Stimulated activated CD8-positive, alpha-beta memory T cell treated with anti-CD3 and anti-CD28 coated beads, Interleukin-15, amount 100 ng/mL, for 24 hours (primary cell): Measurements from ENCODE around the gene HMGXB4.

Source experiments
- DNase-seq: peaks from one replicate; pipeline ENCODE4 v3.0.0-alpha.2; 2020; ENCODE audit warnings: low read depth

Gene HMGXB4

DNA sequence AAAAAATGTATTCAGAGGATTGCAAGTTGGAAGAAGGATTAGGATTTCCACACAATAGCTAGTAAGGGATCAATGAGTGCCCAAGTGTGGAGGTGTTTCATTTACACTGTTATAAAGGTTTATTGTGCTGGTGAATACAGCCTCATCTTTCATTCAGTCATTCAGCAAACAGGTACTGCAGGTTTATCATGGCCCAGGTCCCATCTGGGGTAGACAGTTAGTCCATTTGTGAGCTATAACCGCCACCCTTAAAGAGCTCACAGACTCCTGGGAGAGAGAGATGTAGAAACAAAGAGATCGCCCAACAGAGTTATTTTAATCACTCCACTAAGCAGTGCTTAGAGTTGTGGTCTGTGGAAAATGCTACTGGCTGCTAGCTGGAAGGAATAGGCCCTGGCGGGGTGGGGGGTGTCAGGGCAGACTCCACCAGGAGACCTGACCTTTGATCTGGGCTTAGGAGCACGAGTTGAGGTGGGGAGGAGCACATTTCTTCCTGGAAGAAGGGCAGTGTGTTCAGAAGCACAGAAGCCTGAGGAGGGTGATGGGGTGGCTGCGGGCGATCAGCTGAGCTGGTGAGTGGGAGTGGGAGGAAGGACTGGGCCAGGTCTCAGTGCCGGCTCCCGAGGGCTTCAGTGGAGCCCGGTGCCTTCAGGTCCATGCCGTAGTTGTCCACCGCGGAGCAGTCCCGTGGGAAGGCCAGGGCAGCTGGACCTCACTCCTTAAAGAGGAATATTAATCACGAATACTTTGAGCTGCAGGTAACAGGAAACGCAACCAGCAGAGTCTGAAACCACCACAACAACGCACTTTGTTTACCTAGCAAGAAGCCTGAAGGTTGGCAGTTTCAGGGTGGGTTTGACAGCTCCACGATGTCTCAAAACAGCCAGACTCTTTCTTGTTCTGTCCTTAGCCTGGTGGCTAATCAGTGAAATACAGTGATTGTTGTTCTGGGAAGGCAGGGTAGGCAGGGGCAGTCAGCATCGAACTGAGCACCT lies 53.6 kb downstream of the HMGXB4 start:
- no peak for DNase-seq

- DNase-seq: no peak
These were observed 54.3 kb downstream of the HMGXB4 start for GRCh38 chr22:35311551-35311999.

GRCh38 chr22:35312198-35313059 lies 55.1 kb downstream of the HMGXB4 start:
- no peak for DNase-seq

DNA sequence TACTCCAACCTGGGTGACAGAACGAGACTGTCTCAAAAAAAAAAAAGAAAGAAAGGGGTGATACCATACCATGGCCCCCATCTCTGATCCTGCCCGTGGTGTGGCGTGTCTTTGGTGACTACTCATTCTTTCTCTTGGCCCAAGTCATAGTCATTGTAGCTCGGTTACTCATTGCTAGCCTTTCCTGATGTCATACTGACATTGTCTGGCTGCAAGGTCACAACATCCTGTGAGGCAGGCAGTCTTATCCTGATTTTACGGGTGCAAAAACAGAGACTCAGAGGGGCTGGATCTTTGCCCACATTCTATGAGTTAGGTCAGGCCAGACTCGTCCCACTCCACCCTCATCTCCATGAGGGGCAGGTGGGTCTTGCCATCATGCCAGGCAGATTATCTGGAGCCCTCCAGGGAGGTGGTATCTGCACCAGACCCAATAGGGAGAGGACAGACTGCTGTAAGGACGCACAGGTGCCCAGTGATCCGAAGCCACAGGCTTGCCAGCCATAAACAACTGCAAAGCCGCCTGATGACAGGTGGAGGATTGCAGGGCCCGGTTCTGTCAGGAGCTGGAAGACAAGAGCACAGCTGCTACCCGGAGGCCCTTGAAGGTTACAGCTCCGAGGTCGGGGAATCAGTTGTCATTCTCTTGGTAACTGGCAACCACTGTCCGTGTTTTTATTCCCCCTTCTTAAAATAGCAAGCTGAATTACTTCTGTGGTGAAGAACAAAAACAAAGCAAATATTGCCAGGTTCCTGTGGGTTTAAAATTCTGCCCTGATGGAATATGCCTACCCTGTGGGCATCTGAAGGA lies 56.2 kb downstream of the HMGXB4 start:
- no peak for DNase-seq

DNA sequence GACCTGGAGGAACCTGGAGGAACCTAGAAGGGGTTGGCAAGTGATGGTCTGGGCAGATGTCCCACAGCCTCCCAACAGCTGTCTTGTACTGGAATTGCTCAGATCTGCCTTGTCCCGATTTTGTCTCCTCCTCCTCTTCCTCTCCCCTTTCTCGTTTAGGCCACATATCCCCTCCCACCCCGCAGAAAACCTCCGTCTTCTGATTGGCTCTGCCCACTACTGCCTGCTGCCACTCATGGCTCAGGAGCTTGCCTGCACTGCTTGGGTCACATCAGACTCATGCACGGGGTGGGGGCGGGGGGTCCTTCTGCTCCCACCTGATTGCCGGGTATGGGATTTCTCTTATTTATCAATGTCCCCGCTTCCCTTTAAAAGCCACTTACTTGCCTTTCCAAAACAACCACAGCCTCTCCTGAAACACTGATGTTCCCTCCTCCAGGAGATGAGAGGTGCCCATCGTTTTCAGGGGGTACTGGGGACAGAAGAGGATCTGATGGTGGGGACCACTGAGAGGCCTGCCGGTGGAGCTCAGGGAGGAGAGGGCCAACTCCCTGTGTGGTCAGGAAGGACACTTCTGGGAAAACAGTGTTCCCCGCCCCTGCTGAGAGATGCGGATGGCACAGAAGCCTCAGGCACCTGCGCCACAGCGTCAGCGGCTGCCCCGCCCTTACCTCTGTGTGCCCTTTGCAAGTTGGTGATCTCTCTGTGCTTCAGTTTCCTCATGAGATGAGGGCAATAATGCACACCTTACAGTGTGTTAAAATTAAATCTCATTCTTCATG lies 57.1 kb downstream of the HMGXB4 start:
- DNase-seq: no peak

DNA sequence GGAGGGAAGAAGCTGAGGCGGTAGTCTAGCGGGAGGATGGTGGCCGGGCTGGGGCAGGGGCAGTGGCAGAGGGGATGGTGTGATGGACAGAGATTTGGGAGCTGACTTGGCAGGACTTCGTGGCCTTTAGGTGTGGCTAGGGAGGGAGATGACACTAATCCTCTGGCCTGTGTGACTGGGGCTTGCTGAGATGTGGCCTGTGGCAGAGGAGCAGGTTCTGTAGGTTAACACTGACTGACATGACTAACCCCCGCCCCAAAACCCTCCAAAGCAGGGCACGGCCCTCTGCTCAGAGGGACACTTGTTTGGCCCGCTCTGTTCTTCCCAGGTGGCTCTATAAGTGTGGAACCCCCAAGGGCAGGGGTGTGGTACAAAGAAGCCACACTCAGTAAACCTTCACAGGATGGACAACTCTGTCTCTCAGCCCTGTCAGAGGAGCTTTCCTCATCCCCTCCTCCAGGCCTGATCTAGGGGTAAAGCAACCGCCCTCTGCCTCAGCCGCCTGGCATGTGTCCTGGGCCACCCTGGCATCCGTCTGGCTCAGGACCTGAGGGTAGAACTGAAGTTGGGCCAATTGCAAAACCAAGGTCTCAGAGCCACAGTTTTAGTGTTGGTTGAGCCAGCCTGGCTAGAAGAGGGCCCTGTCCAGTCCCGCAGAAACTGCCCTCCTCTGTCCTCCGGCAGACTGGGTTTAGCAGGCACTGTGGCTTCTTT lies 58.0 kb downstream of the HMGXB4 start:
- no peak for DNase-seq

GRCh38 chr22:35315855-35316745 lies 58.8 kb downstream of the HMGXB4 start:
- no peak for DNase-seq

DNA sequence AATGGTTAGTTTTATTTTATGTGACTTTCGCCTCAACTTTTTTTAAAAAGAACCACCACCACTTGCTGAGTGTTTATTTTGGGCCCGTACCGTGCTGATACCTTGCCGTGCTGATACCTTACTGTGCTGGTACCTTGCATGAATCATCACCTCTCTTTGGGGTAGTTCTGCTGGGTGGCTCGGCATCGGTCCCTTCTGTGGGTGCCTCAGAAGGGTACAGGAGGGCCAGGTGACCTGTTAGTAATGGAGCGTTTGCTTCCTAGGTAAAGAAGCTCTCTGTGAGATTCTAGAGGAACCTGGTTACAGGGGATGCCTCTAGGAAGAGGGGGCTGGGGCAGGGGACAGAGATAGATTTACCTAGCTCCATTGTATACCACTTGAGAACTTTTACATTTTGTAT lies 59.5 kb downstream of the HMGXB4 start:
- no peak for DNase-seq

GRCh38 chr22:35317680-35318290 lies 60.5 kb downstream of the HMGXB4 start:
- DNase-seq: no peak

DNA sequence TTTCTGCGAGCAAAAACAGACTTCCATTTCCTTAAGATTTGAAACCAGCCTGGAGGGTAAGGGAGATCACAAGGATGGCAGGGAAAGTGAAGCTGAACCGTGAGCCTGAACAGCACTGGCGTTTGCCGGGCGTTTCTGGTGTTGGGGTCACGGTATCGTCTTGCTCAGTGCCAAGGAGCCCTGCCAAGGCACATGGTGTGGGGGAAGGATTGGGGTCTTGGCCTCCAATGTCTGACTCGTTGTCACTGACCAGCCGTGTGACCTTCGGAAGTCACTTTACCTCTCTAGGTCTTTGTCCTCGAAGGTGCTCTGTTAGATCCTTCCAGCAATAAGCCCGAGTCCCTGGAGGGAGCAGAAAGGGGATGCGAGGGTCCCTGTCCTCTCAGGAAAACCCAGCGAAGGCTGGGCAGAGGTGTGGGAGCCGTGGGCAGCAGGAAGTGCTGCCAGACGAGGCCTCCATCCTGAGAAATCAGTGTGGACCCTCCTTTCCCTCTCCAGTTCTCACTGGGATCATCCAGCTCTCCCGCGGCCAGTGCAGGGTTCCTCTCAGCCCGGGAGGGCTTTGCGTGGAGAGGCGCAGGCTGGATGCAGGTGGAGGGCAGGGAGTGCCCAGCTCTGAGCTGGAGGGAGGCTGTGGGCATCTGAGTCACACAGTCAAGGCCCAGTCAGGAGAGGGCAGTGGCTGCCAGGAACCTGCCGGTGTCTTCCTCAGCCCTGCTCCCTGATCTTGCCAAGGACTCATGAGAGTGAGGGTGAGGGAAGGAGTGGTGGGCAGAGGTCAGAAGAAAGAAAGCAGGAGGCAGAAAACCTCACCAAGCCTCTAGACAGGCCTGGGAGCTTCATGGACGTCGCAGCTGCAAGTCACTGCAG lies 61.3 kb downstream of the HMGXB4 start:
- no peak for DNase-seq

DNA sequence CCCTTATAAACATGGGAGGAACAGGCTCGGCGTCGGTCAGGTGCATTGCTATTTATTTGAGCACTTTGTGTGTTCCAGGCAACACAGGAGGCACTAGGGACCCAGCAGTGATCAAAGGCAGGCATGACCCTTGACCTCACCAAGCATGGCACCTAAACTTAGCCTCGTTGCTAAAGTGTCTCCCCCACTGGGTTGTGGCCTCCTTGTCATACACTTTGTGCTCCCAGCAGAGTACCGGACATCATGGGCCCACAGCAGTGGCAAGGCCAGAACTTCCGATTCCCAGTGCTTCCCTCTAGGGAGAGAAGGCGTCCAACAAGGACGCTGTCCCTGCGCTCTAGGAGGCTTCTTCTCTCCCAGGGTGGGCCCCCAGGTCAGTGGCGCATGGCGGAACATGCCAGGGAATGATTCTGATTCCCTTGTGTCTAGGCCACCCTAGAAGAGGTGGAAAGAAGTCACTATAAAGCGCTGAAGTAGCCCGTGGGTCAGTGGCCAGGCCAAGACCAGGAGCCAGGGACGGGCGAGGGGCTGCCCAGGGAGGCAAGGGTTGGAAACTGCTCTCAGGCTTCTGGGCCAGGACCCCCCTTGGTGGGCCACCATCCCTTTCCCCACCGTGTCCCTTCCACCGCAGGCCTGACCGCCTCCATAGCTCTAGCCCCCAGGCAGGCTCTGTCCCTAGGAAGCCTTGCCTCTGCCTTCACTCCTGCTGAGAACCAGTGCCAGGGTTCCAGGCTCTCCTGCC lies 62.1 kb downstream of the HMGXB4 start:
- no peak for DNase-seq

DNA sequence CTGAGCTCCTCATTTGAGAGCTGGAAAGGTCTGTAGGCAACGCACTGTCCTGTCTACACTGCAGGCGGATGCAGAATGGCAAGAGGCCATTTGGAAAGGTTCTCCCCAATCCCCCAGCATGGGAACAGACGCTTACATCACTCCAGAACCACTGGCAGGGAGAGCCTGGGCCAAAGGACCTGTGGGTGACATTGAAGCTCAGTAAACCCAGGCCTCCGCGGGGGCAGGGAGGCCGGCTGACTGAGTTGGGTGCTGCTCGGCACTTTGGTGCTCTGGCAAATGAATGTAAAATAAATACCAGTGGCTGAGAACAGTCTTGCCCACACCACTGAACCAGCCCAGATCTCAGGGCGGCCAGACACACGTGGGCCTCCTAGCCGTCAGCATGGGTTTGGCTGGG lies 64.8 kb downstream of the HMGXB4 start:
- DNase-seq: no peak

DNA sequence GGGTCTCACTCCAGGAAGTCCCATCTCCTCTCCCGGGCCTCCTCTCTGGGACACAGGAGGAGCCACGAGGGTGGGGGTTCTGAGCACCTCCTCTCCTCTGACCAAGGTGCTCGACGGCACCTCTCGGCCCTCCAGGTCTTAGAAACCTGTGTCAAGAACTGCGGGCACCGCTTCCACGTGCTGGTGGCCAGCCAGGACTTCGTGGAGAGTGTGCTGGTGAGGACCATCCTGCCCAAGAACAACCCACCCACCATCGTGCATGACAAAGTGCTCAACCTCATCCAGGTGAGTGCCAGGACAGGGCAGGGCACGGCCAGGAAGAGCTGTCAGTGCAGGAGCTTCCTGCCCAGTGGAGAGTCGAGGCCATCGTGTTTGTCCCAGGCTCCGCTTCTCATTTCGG lies 65.6 kb downstream of the HMGXB4 start:
- DNase-seq: no peak

DNA sequence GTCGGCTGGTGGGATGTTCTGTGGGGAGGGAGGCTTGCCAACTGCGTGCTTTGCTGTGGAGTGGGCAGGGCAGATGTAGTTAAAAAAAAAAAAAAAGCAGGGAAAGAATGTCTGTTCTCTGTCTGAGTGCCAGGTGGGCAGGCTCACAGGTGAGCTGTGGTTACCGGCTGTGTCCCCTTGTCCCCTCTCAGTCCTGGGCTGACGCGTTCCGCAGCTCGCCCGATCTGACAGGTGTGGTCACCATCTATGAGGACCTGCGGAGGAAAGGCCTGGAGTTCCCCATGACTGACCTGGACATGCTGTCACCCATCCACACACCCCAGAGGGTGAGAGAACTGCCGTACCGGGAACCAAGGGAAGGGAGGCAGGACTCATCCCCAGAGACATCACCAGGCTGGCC lies 66.0 kb downstream of the HMGXB4 start:
- DNase-seq: no peak

GRCh38 chr22:35324067-35324466 lies 66.8 kb downstream of the HMGXB4 start:
- DNase-seq: no peak

DNA sequence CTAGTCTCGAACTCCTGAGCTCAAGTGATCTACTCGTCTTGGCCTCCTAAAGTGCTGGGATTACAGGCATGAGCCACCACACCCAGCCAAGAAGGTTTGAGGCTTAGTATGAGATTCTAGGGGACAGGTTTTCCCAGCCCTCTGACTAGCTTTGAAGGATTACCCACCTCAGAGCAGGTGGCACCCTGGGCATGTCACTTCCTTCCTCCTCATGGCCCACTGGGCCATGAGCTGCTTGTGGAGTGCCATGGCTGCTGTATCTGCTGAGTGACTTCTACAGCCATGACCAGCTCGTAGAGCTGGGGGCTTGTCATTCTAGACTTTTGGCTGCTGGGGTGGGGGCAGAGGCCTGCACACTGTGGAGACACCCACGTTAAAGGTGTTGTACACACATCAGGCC lies 67.5 kb downstream of the HMGXB4 start:
- DNase-seq: no peak

DNA sequence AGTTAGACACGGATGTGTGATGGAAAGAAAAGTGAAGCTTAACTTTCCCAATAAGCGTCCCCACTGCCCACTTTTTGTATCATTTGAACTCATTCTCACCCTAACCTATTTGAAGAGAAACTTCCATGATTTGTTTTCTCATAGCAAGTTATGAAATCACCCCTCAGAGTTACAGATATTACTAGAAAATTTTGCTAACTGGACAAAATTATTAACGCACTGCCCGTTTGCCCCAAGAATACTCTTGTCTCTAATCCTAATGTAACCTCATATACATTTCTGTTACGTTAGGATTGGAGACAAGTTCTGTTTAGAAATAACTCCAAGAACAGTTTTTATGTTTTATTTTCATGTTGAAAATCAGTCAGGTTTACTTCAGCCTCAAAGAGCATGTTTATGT lies 67.9 kb downstream of the HMGXB4 start:
- no peak for DNase-seq
